ENCODE measurements around the gene XPO4.
"Not testable (repeated sequence)": the region's sequence is repeated elsewhere in the genome, so short reads cannot be mapped to it uniquely, and the experiment has no call there.

The XPO4 gene

GRCh38 chr13:20927596-20928257 lies 25.2 kb upstream of the XPO4 start:
- Histone ChIP-seq H3K4me3 (replicated peaks; ENCODE audit: insufficient read depth, low read length) (no peak overlapping the region), H3K27me3 (ENCODE audit: insufficient read depth, poor library complexity, severe bottlenecking) (no peaks in the 10 kb centered on the region), H3K27ac (replicated peaks) (no peak overlapping the region)
- DNase-seq (ENCODE audit: low read depth in 1 of 2, low spot score in 1 of 2) = no peak
- TF ChIP-seq REST (IDR thresholded peaks at IDR 0.05; ENCODE audit: insufficient replicate concordance, low read depth) (no peak), GABPA (IDR thresholded peaks at IDR 0.05; ENCODE audit: low read depth) (no peak), POLR2AphosphoS5 (IDR thresholded peaks at IDR 0.05; ENCODE audit: low read depth) (no peak), SPI1 (IDR thresholded peaks at IDR 0.05; ENCODE audit: borderline replicate concordance, low read depth) (peak; percentile 59)

GRCh38 chr13:20925395-20925790 lies 22.8 kb upstream of the XPO4 start:
- H3K27ac ChIP-seq (replicated peaks); H3K4me3 ChIP-seq (replicated peaks; ENCODE audit: insufficient read depth, low read length); DNase-seq (ENCODE audit: low read depth in 1 of 2, low spot score in 1 of 2); H3K27me3 ChIP-seq (ENCODE audit: insufficient read depth, poor library complexity, severe bottlenecking): not testable (repeated sequence)

- DNase-seq (ENCODE audit: low read depth in 1 of 2, low spot score in 1 of 2) = peak; percentile 40 to 71
- no peak overlapping the region for H3K4me3 ChIP-seq (replicated peaks; ENCODE audit: insufficient read depth, low read length)
- H3K27ac ChIP-seq (replicated peaks) = no peak overlapping the region
- TF ChIP-seq CTCF (IDR thresholded peaks at IDR 0.05; ENCODE audit: insufficient read depth, low read length) = peak; percentile 52
- TF ChIP-seq GABPA (IDR thresholded peaks at IDR 0.05; ENCODE audit: low read depth) = no peak
- H3K27me3 ChIP-seq (ENCODE audit: insufficient read depth, poor library complexity, severe bottlenecking) = no peaks in the 10 kb centered on the region
Measured at GRCh38 chr13:20924758-20925394, 22.3 kb upstream of the XPO4 start.

- H3K27ac ChIP-seq (replicated peaks) = no peak overlapping the region
- no peak for TF ChIP-seq CTCF (IDR thresholded peaks at IDR 0.05; ENCODE audit: insufficient read depth, low read length)
- TF ChIP-seq REST (IDR thresholded peaks at IDR 0.05; ENCODE audit: insufficient replicate concordance, low read depth) = no peak
- TF ChIP-seq GABPA (IDR thresholded peaks at IDR 0.05; ENCODE audit: low read depth) = no peak
- no peak for TF ChIP-seq POLR2AphosphoS5 (IDR thresholded peaks at IDR 0.05; ENCODE audit: low read depth)
- TF ChIP-seq SPI1 (IDR thresholded peaks at IDR 0.05; ENCODE audit: borderline replicate concordance, low read depth) = no peak
- no peak for DNase-seq (ENCODE audit: low read depth in 1 of 2, low spot score in 1 of 2)
Measured at GRCh38 chr13:20923272-20923671, 20.7 kb upstream of the XPO4 start.

GRCh38 chr13:20921572-20921971 lies 19.0 kb upstream of the XPO4 start:
- H3K4me3 ChIP-seq (replicated peaks; ENCODE audit: insufficient read depth, low read length) = no peak overlapping the region
- TF ChIP-seq GABPA (IDR thresholded peaks at IDR 0.05; ENCODE audit: low read depth) (no peak), POLR2AphosphoS5 (IDR thresholded peaks at IDR 0.05; ENCODE audit: low read depth) (no peak), CTCF (IDR thresholded peaks at IDR 0.05; ENCODE audit: insufficient read depth, low read length) (no peak), REST (IDR thresholded peaks at IDR 0.05; ENCODE audit: insufficient replicate concordance, low read depth) (no peak), SPI1 (IDR thresholded peaks at IDR 0.05; ENCODE audit: borderline replicate concordance, low read depth) (no peak)
- no peak for DNase-seq (ENCODE audit: low read depth in 1 of 2, low spot score in 1 of 2)
- no peaks in the 10 kb centered on the region for H3K27me3 ChIP-seq (ENCODE audit: insufficient read depth, poor library complexity, severe bottlenecking)
- no peak overlapping the region for H3K27ac ChIP-seq (replicated peaks)

More at GRCh38 chr13:20923272-20923671, 20.7 kb upstream of the XPO4 start:
- Histone ChIP-seq H3K4me3 (replicated peaks; ENCODE audit: insufficient read depth, low read length) (no peak overlapping the region), H3K27me3 (ENCODE audit: insufficient read depth, poor library complexity, severe bottlenecking) (no peaks in the 10 kb centered on the region)
